AML-193 (cell line): ENCODE results near the gene LY86.
A peak's percentile ranks its signal among the peaks of the same experiment; 100 is the strongest.

Source experiments
- DNase-seq, 2 experiments: peaks; one replicate each; lab custom pipeline; 2025; lab: John Stamatoyannopoulos, UW

The LY86 gene

DNA sequence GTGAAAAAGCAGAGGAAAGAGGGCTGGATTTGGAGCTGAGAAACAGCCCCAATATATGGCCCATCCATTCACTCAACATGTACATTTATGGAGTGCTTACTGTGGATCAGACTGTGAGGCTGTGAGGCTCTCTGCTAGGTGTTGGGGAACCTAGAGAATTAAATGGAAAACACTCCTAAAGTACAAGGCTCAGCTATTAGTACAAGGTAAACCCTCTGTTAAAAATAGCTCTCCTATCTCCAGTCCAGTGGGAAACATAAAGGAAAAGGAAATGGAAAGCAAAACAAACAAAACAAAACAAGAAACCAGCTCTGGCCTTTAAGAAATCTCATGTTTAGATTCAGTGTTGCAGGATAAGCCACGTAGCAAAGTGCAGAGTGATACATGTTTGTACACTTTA, 35.0 kb downstream of the LY86 start:
- DNase-seq, result no peak

DNA sequence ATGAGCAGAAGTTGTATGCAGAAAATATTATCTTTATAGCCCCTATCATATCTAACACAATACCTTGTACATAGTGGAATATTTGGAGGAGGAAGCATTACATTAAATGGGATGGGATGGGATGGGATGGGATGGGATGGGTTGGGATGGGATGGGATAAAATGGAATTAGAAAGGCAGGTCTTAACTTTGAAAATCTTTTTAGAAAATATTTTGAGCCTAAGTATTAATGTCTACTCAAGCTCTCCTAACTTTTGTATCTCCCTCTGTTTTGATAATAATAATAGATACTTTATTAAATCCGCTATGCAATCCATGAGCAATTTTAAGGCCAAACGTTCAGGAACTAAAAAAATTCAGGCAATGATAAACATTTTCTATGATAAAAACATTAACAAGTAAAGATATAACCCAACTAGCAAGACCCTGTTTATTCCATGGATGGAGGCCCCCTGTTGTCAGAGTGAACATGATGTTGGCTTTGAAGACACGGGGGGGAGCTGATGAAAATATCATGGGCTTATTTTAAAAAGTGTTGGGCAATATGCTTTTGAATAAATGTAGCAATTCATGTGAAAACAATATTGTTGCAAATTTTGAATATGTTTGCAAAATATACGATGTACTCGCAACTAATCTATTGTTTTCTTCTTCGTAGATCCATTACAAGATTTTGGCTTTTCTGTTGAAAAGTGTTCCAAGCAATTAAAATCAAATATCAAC, 35.9 kb downstream of the LY86 start:
- no peak for DNase-seq

DNA sequence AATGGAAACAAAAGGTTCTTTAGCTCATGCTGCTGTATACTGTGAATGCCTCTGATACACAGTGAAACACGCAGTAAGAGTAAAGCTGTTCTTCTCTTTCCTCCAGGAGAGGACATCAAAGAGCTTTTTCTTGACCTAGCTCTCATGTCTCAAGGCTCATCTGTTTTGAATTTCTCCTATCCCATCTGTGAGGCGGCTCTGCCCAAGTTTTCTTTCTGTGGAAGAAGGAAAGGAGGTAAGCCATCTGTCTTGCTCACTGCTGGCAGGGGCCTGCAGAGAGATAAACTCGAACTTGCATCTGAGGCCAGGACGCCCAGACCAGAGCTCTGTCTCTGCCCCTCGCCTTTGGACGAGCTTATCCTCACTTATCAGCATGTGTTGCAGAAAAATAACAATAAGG, 37.7 kb downstream of the LY86 start:
- DNase-seq, result no peak

DNA sequence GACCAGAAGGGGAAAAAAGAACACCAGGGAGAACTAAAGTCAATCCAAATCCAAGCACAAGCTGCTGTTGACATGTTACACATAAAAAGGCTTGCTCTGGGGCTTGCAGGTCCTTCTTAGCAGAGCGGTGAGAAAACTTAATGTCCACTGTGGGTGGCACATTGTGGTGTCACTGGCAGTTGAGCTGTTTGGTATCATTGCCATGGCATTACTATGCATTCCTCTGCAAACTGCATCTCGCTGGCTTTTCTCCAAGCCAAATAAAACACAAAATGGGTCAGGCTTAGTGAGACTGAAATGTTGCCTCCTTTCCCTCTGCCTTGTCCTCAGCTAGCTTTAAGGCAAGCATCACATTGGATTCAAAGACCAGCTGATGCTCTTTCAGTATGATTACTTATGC, 40.9 kb downstream of the LY86 start:
- no peak for DNase-seq

DNA sequence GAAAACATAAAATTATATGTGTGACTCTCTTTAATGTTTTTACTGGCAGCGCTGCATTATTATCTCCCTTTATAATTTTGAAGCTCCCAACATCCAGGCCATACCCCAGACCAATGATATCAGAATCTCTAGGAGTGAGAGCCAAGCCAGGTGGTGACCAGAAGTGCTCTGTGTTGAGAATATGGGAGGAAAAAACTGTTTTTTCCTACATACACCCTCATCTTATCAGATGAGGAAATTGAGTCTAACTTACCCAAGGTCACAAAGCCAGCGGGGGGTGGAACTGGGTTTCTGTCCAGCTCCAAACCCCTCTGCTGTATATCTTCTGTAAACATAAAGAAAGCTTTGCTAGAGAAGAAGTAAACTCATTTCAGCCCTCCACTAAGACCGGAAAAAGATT, 42.5 kb downstream of the LY86 start:
- DNase-seq, result no peak

DNA sequence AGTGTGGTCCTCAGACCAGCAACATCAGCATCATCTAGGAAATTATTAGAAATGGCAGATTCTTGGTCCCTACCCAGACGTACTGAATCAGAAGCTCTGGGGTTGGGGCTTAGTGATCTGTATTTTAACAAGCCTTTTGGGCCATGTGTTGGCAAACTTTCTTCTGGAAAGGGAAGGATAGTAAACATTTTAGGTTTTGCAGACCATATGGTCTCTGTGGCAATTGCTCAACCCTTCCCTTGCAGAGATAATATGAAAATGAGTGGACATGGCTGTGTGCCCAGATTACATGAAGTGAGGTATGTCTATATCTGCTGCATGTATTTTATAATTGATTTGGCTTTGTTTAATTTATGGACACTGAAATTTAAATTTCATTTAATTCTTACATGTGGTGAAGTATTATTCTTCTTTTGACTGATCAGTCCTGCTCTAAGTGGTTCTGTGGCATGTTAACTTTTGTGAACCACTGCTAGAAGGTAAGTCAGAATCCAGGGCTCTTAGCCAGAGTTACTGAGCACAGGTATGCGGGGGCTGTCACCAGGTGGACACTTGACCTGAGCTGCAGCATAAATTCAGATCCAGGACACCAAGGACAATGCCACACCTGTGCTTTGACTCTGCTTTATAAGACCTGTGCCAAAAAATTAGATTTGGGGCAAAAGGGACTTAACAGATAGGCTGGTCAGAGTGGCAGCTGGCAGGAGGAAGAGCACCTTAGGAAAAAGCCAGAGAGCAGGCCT, 43.2 kb downstream of the LY86 start:
- DNase-seq, result peak; percentile 33 to 39

DNA sequence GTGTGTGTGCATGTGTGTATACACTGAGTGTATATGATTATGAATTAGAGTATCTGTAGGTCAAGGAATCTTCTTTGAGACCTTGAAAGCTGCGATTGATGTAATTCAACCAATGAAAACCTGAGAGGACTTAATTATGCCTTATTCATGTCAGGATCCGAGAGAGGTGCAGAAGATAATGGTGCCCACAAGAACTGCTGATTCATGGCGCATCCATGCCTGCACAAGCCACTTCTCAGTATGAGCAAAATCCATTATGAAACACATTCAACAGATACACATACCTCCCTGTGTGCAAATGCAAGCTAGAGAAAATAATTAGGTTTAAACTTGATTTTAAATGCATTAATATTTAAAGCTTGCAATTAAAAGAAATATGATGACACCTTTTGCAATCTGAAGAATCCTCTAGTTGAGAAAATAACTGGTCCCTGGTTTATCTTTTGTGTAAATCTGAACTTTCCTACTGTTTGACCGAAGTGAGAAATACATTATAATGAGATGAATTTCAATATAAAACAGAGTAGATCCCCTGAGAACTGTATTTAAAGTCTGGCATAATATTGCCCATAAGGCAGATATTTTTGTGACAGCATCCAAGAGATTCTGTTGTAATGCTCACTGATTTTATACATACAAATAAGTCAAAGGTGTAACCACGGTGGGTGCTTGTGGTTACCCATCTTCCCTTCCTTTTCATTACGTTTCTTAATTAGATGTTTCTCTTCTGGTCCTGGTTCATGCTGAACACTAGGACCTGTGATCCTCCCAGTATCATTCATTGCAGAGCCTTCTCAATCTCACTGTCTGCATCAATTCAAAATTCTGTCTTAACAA, 45.6 kb downstream of the LY86 start:
- no peak for DNase-seq

DNA sequence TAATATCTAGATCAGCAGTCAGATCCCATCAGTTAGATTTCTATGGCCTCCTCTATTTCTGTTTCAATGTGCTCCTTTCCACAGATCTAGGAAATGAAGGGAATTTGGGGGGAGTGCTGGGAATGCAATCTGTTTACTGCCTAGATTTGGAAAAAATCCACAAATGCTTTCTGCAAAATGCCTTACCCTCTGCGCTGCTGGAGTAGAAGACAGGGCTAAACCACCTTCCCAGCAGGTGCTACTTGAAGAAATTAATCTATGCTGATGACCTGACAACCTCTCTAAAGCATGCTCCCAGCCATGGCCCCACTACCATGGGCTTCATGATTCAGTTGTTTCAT, 46.2 kb downstream of the LY86 start:
- no peak for DNase-seq

DNA sequence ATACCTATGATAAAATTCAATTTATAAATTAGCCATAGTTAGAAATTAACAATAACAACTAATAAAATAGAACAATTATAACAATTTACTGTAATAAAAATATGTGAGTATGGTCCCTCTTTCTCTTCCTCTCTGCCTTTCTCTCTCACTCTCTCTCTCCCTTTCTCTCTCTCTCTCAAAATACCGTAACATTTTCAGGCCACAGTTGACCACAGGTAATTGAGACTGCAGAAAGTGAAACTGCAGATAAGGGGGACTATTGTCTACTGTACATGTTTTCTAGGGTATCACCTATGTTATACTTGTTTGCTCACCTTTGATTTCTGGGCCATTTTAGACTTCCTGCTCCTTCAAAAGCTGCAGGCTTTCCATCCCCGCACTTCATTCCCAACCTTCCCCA, 46.8 kb downstream of the LY86 start:
- no peak for DNase-seq

DNA sequence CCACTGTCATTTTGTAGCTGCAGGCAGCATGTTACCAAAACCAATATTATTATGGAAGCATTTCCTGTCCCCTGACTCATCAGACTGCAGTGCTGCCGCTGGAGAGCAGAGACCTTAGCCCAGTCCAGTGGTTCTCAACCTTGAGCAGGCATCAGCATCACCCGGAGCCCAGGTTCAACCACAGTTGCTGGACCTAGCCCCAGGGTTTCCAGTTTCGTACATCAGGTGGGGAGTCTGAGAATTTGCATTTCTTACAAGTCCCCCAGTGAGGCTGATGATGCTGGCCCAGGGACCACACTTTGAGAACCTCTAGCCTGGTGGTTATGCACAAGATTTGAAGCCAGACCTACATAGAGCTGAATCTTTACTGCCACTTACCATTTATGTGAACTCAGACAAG, 47.3 kb downstream of the LY86 start:
- no peak for DNase-seq

DNA sequence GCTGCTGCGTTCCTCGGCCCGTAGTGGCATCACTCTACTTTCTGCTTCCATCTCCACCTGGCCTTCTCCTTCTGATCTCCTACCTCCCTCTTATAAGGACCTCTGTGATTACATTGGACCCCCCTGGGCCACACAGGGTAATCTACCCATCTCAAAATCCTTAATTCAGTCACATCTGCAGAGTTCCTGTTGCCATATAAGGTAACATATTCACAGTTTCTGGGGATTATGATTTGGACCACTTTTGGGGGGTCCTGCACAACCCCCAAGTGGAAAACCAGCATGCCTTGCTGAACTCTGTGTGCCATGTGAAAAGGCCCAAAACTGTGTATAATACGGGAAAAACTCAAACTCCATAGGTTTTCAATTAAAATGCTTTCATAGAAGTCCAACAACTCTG, 51.1 kb downstream of the LY86 start:
- no peak for DNase-seq

DNA sequence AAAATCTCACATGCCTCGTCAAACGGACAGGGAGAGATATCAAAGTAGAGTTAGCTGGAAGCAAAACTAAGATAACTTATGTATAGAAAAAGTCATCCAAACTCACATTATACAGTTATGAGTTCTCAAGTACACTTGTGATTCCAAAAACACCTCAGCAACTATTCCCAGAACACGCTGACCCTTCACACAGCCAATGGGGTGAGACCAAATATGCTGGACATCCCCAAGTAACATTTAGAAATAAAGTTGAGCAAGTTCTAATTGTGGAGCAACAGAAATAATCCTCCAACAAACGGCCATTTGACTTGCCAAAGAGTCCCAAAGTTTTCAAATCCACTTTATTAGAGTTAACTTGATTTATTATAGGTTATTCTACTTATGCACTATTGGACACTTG, 52.4 kb downstream of the LY86 start:
- DNase-seq, result no peak

DNA sequence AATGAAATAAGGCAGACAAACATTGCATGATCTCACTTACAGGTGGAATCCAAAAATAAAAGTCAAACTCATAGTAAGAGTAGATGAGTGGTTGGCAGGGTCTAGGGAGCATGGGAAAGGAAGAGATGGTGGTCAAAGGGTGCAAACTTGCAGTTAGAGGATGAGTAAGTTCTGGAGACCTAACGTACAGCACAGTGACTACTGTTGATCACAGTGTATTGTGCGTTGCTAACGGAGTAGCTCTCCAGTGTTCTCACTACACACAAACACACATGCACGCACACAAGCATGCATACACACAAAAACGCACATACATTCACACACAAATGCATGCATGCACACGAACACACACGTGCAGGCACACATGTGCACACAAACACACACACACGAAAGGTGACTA, 54.9 kb downstream of the LY86 start:
- no peak for DNase-seq

DNA sequence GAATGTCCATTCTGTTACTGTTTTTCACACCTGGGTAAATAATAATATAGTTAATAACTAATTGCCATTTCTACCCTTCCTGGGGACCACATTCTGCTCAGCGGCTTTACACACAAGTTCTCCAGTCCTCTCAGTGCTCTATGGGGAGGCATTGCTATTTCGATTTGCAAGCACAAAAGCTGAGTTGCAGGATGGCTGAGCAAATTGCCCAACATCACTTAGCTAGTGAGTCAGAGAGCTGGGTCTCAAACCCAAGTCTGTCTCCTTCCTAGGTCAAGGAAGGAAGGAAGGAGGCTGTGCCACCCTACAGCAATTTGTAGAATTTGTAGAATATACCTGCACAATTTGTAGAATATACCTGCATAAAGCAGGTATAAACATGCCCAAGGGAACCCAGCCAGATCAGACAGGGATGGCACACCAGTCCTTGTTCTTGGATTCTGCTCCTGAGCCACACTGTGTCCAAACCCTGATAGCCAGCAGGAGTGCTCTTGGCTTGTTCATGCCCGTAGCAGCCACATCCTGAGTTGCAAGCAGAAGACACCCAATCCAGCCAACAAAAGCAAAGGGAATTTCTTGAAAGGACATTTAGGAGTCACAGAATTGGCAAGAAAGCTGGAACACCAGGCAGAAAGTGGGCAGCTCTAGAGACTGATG, 56.9 kb downstream of the LY86 start:
- peak; percentile 59 to 64 for DNase-seq

DNA sequence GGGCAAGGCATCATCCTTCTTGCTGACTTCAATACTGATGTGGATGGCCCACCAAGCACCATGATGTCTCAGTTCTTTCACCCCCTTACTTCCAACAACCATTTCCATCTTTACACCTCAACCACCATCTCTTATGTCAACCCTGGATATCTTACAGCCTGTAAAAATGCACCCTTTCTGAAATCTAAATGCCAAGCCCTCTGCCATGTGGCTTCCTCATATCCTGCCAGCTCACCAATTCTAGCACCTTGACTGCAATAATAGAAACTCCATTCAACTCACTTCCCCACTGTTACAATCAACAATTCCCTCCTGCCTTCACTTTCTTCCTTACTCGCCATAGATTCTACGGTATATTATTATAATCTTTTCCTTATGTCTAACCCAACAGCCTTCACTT, 57.9 kb downstream of the LY86 start:
- DNase-seq, result no peak

DNA sequence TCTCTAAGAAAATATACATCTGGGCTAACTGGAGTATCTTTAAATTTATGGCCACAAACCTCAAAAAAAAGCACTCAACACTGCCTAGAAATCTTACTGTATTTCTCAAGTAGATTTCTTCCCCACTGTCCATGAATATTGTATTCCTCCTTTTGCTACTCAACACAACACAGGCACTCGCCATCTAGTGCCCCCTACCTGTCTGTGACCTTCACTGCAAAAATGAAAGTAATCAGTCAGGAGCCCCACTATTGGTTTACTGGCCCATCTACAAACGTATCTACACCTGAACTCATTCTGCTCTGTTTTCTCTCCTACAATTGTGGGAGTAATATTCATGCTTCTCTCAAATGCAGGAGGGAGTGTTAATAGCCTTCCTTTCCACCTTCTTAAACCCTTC, 58.3 kb downstream of the LY86 start:
- DNase-seq, result no peak

DNA sequence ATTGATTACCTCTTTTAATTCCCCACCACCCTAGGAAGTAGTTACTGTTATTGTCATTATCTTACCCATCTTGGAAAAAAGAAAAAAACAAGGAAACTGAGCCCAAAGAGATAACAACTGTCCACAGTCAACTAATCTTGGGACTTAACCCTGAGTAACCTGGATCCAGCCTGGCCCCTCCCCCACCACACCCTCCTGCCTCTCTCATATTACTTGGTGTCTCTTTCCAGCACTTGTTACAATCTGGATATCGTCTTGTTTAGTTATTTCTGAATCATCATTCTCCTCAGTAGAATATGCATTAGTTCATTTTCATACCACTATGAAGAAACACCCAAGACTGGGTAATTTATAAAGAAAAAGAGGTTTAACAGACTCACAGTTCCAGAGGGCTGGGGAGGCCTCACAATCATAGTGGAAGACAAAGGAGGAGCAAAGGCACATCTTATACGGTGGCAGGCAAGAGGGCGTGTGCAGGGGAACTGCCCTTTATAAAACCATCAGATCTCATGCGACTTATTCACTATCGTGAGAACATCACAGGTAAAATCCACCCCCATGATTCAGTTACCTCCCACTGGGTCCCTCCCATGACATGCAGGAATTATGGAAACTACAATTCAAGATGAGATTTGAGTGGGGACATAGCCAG, 60.3 kb downstream of the LY86 start:
- no peak for DNase-seq

DNA sequence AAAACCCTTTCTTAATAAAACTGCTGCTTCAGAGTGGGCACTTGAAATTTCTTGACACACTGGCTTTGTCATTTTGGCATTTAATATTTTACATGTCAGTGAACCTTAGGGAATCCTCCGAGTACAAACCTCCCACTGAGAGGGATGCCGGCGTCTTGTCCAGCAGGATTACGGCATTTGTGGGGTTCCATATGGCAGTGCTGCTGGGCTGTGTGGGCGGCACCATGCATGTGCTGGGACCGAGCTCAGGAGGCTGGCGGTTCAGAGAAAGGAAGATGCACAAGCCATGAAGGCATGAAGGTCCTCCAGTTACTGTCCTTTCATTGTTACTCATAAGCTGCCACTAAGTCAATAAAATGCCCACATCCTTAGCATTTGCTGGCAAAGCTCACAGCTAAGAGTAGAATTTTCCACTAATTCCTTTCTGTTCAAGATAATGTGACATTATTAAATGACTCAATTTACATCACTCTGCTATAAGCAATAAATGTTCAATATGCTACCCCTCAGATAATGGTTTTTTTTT, 61.4 kb downstream of the LY86 start:
- DNase-seq, result no peak

DNA sequence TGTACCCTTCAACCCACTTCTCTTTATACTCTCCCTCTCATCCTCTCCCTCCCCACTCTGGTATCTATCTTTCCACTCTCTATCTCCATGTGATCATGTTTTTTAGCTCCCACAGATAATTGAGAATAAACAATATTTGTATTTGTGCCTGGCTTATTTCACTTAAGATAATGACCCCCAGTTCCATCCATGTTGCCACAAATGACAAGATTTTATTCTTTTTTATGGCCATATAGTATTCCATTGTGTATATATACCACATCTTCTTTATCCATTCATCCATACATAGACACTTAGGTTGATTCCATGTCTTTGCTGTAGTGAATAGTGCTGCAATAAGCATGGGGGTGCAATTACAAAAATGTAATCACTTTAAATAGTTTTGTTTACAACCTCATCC, 62.3 kb downstream of the LY86 start:
- DNase-seq, result no peak

DNA sequence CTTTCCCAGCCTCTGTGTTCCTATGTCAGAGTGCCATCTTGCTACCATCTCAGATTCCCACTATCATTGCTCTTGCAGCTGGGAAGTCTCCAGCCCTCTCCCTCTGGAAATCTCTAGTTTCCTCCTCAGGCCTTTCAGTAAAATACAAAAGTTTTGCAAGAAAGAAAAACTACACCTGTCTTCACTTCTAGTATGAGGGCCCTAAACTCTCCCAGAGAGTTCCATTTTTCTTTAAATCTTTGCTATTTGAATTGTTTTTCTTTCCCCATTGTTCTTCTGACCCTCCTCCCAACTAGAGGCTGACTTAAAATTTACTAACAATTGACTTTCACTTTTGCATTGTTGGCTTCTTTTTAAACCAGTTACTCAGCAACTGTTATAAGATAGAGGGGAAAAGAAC, 62.8 kb downstream of the LY86 start:
- no peak for DNase-seq

DNA sequence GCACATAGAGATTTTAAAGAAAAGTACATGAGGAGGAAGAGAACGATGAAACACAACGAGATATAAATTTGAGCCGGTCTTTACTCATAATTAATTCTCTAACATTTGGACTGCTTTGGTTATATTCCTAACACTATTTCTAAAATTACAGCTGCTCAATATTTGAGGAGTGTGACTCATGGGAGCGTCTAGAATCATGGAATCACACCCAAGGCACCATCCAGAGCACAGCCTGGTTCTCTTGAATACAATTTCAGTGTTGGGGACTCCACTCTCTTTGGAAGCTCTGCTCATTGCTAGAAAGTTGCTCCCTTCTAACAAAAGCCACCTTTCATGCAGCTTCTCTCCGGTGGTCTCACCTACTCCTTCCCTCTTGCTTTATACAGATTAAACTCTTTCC, 64.4 kb downstream of the LY86 start:
- no peak for DNase-seq
